Measurements from ENCODE around the gene LRRIQ4. TPM values are rescaled to one million over a fixed set of nuclear protein-coding genes. Genes with fewer than 3 reads are reported as not detected.

The LRRIQ4 gene
- total and polyA plus RNA-seq, 8 donors = 4.6 TPM; not detected in 7

- DNase-seq = no peak
- no peaks in the 10 kb centered on the region for H3K36me3 ChIP-seq
- intact Hi-C loops (cut with DNase I; ENCODE audit: low total_unique reads) = no loop called here
These were observed 3.0 kb downstream of the LRRIQ4 start for GRCh38 chr3:169815590-169816150.

DNA sequence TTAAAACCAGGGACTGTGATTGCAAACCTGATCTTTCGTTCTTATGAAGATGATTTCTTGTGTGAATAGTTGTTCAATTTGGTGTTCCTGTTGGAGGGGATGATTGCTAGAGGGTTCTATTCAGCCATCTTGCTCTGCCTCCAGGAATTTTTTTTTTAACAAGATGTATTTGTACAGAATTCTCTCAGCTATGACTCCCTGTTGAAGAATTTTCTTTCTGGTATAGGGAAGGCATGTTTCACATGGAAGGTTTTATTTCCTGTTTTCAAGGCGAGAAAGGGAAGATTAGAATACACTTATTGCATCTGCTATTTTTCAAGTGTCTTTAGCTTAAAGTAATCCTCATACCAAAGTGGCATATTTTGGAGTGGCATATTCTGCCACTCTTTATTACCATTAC lies 5.6 kb downstream of the LRRIQ4 start:
- Histone ChIP-seq H3K36me3 (no peaks in the 10 kb centered on the region), H3K4me3 (no peak overlapping the region), H3K4me1 (peaks cover 5 to 10% (median 6%) of the 10 kb centered on the region in 4 donors), H3K27me3 (peaks cover 0 to 3% (median 0%) of the 10 kb centered on the region in 3 donors), H3K27ac (no peak overlapping the region), H3K9me3 (peaks cover 0 to 8% (median 4%) of the 10 kb centered on the region in 4 donors)
- intact Hi-C loops (cut with DNase I; ENCODE audit: low total_unique reads) = no loop called here
- WGBS, 5 donors = 79 to 90% (median 87%) methylated on average over 2 of the region's 2 CpGs
- no peak for DNase-seq
- TF ChIP-seq POLR2AphosphoS5 (IDR thresholded peaks at IDR 0.05) (no peak), EP300 (IDR thresholded peaks at IDR 0.05) (no peak), CTCF (IDR thresholded peaks at IDR 0.05) (no peak), POLR2A (IDR thresholded peaks at IDR 0.05) (no peak)

More at GRCh38 chr3:169815590-169816150, 3.0 kb downstream of the LRRIQ4 start:
- peaks cover 24 to 35% (median 26%) of the 10 kb centered on the region in 4 donors for H3K4me1 ChIP-seq
- H3K4me3 ChIP-seq = no peak overlapping the region
- no peaks in the 10 kb centered on the region for H3K27me3 ChIP-seq
- peaks cover 0 to 8% (median 4%) of the 10 kb centered on the region in 4 donors for H3K9me3 ChIP-seq
- 92 to 97% (median 95%) methylated on average over 4 of the region's 4 CpGs for WGBS, 5 donors
- H3K27ac ChIP-seq = no peak overlapping the region
- no peak for TF ChIP-seq EP300 (IDR thresholded peaks at IDR 0.05)
- TF ChIP-seq POLR2AphosphoS5 (IDR thresholded peaks at IDR 0.05) = no peak
- no peak for TF ChIP-seq POLR2A (IDR thresholded peaks at IDR 0.05)
- no peak for TF ChIP-seq CTCF (IDR thresholded peaks at IDR 0.05)

DNA sequence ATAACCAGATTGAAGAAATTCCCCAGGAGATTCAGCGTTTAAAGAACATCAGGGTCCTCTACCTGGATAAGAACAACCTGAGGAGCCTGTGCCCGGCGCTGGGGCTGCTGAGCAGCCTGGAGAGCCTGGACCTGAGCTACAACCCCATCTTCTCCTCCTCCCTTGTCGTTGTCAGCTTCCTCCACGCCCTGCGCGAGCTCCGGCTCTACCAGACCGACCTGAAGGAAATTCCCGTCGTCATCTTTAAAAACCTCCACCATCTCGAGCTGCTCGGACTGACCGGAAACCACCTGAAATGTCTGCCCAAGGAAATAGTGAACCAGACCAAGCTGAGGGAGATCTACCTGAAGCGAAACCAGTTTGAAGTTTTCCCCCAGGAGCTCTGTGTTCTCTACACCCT lies 9.4 kb downstream of the LRRIQ4 start:
- 92 to 97% (median 93%) methylated on average over 15 of the region's 15 CpGs for WGBS, 5 donors

DNA sequence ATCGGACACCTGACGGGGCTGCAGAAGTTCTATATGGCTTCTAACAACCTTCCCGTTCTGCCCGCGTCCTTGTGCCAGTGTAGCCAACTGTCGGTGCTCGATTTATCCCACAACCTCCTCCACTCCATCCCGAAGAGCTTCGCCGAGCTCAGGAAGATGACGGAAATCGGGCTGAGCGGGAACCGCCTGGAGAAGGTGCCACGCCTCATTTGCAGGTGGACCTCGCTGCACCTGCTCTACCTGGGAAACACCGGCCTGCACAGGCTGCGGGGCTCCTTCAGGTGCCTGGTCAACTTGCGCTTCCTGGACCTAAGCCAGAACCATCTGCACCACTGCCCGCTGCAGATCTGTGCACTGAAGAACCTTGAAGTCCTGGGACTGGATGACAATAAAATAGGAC lies 9.9 kb downstream of the LRRIQ4 start:
- TF ChIP-seq POLR2A (IDR thresholded peaks at IDR 0.05) (no peak), POLR2AphosphoS5 (IDR thresholded peaks at IDR 0.05) (no peak)
- Histone ChIP-seq H3K36me3 (no peaks in the 10 kb centered on the region), H3K4me1 (no peaks in the 10 kb centered on the region), H3K27ac (no peak overlapping the region), H3K27me3 (peaks cover 0 to 3% (median 0%) of the 10 kb centered on the region in 3 donors), H3K9me3 (no peaks in the 10 kb centered on the region), H3K4me3 (no peak overlapping the region)
- intact Hi-C loops (cut with DNase I; ENCODE audit: low total_unique reads) = no loop called here
- WGBS, 5 donors = 92 to 94% (median 93%) methylated on average over 20 of the region's 20 CpGs
- DNase-seq = no peak

More for the DNA sequence above, 9.4 kb downstream of the LRRIQ4 start:
- Histone ChIP-seq H3K36me3 (no peaks in the 10 kb centered on the region), H3K4me3 (no peak overlapping the region), H3K4me1 (no peaks in the 10 kb centered on the region), H3K27me3 (peaks cover 0 to 3% (median 0%) of the 10 kb centered on the region in 3 donors), H3K27ac (no peak overlapping the region), H3K9me3 (no peaks in the 10 kb centered on the region)
- DNase-seq = no peak
- intact Hi-C loops (cut with DNase I; ENCODE audit: low total_unique reads) = no loop called here
- TF ChIP-seq POLR2AphosphoS5 (IDR thresholded peaks at IDR 0.05) (no peak), POLR2A (IDR thresholded peaks at IDR 0.05) (no peak), CTCF (IDR thresholded peaks at IDR 0.05) (no peak), EP300 (IDR thresholded peaks at IDR 0.05) (no peak)

DNA sequence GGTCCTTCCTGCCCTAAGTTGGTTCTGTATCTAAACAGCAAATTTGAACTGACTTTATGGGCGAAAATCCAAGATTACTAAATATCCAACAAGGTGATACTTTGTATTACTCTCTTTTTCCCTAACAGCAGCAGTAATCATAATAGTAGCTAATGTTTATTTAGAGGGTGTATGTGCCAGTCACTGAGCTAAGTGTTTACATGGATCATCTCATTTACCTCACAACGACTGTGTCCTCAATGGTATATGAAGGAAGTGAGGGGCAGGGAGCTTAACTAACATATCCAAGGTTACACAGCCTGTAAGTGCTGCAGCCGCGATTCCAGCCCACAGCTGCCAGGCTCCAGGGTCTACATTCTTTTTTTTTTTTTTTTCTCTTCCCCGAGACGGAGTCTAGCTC lies 10.3 kb downstream of the LRRIQ4 start:
- WGBS, 5 donors = 68 to 78% (median 71%) methylated on average over 6 of the region's 6 CpGs
- no peak for DNase-seq
- no peaks in the 10 kb centered on the region for H3K9me3 ChIP-seq
- TF ChIP-seq CTCF (IDR thresholded peaks at IDR 0.05) = no peak
- TF ChIP-seq POLR2AphosphoS5 (IDR thresholded peaks at IDR 0.05) = no peak
- TF ChIP-seq POLR2A (IDR thresholded peaks at IDR 0.05) = no peak
- TF ChIP-seq EP300 (IDR thresholded peaks at IDR 0.05) = no peak
- H3K36me3 ChIP-seq = no peaks in the 10 kb centered on the region
- no peak overlapping the region for H3K4me3 ChIP-seq
- intact Hi-C loops (cut with DNase I; ENCODE audit: low total_unique reads) = no loop called here
- no peaks in the 10 kb centered on the region for H3K4me1 ChIP-seq
- peaks cover 0 to 3% (median 0%) of the 10 kb centered on the region in 3 donors for H3K27me3 ChIP-seq
- H3K27ac ChIP-seq = no peak overlapping the region
